ENCODE measurements around the gene SMAD2. TPM values are rescaled to one million over a fixed set of nuclear protein-coding genes. Genes with fewer than 3 reads are reported as not detected.
A peak's percentile ranks its signal among the peaks of the same experiment; 100 is the strongest.

Gene SMAD2
- total RNA-seq (2021; fragmentation: NEBNext Ultra II Directional; extraction: Animal tissue kit (Norgen Biotek cat#: 25700)) = 124 and 132 TPM in 2 replicates
- polyA plus RNA-seq (2011; rRNA removed) = 24.7 and 28.4 TPM in 2 replicates
- polyA plus RNA-seq (2011; cell fraction: cytosol; rRNA removed) = 34.3 TPM
- polyA plus RNA-seq (2011; cell fraction: nucleus; rRNA removed) = 28.6 TPM
- 47.1 to 77.4 TPM (median 56.0 TPM) in 4 replicates for polyA plus RNA-seq (2012, experiment 1 of 2)
- 7.3 TPM for polyA plus RNA-seq (2012, experiment 2 of 2)
- polyA plus RNA-seq (2013, experiment 1 of 2) = 38.2 TPM
- 38.2 TPM for polyA plus RNA-seq (2013, experiment 2 of 2)
- 126 and 210 TPM in 2 replicates for polyA minus RNA-seq (2011; rRNA and poly(A)+ RNA removed)
- polyA minus RNA-seq (2011; cell fraction: cytosol; rRNA and poly(A)+ RNA removed) = 69.9 TPM
- polyA minus RNA-seq (2011; cell fraction: nucleus; rRNA and poly(A)+ RNA removed) = 143 TPM
- long read RNA-seq, experiment 1, full-length matches to known transcripts = 5 of 54 reads
- long read RNA-seq, experiment 1, partial matches to known transcripts = 26 of 54 reads
- long read RNA-seq, experiment 1, other reads (novel, unspliced or antisense) = 23 of 54 reads
- long read RNA-seq, experiment 2, full-length matches to known transcripts = 1 of 23 reads
- long read RNA-seq, experiment 2, partial matches to known transcripts = 12 of 23 reads
- long read RNA-seq, experiment 2, other reads (novel, unspliced or antisense) = 10 of 23 reads

DNA sequence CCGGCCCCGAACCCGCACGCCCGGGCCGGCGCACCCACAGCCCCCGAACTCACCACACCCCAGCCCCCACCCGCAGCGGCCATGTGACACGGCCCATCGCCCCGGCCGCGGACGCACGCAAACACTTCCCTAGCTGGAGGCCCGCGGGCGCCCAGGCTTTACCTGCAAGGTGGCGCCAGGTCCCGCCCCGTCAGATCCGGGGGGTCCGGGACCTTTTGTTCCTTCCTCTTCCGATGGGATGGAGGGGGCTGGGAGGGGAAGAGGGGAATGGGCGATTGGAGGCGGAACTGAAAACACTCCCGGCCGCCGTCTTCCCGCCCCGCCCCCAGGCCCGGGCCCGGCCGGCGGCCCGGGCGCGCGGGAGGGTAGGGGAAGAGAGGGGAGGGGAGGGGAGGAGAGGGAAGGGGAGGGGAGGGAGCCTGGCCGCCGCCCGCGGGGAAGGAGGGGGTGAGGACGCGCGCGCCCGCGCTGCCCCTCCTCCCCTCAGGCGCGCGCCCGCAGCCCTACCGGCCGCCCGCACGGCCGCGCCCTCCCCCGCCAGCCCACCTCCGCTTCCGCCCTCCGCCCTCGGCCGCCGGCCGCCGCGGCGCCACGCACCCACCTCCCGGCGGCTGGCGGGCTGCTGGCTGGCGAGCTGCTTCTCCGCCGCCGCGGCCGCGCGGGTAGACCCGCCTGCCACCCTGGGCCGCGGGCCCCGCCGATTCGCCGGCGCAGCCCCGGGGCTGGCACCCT lies at the start of gene SMAD2:
Gene SMAD2 (minus strand): TSS at position 461 of the 732 bp plus-strand sequence. CDS start 33,903 bp downstream, outside the sequence.
- no peak within 1 kb of the TSS for H2AFZ ChIP-seq (ENCODE audit: low read length)
- H3K14ac ChIP-seq (ENCODE audit: insufficient read length) = no peak within 1 kb of the TSS
- FAIRE-seq (no peak), DNase-seq (ENCODE audit: low read depth in 1 of 2, low spot score in 2 of 2) (peak; percentile 77 to 91)
- peak within 1 kb of the TSS; percentile 3 for H2BK120ac ChIP-seq (replicated peaks; ENCODE audit: low read depth, low read length)
- CTCF ChIA-PET (ENCODE audit: partially characterized antibody) = interaction anchor here (0.6 to 1.3 kb wide), 7 partner anchors 12 to 153 kb away, joined by 3 to 6 read pairs (median 3); no protein-coding TSS in a partner anchor
- H4K5ac ChIP-seq (ENCODE audit: insufficient read length, low read depth, low read length) = peak within 1 kb of the TSS; percentile 98
- H3K18ac ChIP-seq (ENCODE audit: extremely low read depth, low read length) = peak within 1 kb of the TSS; percentile 98
- no peaks in the 10 kb centered on the region; the same call in 1 of the 2 replicates for H3K79me1 ChIP-seq (ENCODE audit: low read depth, low read length)
- H2BK12ac ChIP-seq (ENCODE audit: low read depth, low read length) = peak within 1 kb of the TSS; percentile 55
- POLR2A ChIA-PET (ENCODE audit: partially characterized antibody) = interaction anchor here (0.6 to 2.3 kb wide), 25 partner anchors 10 to 608 kb away, joined by 3 to 18 read pairs (median 3); partner anchors contain the start of gene CTIF
- peaks cover 8 to 12% of the 10 kb centered on the region in 2 experiments for H4K20me1 ChIP-seq (replicated peaks in 1 of 2; ENCODE audit: control insufficient read depth in 1 of 2, insufficient read depth in 2 of 2, low read length in 2 of 2)
- H3K4me2 ChIP-seq (ENCODE audit: insufficient read depth in 1 of 2, low read depth in 2 of 2, low read length in 2 of 2) = peak within 1 kb of the TSS; percentile 71 to 75
- no peaks in the 10 kb centered on the region for H3K9me3 ChIP-seq (ENCODE audit: insufficient read depth in 2 of 2, low read depth in 1 of 2, low read length in 1 of 2)
- peak within 1 kb of the TSS; percentile 90 to 96 (median 93) for H3K4me3 ChIP-seq (ENCODE audit: extremely low read depth in 1 of 4, insufficient read depth in 2 of 4, low read depth in 3 of 4, low read length in 4 of 4)
- H3K27ac ChIP-seq (ENCODE audit: low read depth, low read length) = peak within 1 kb of the TSS; percentile 96
- peak within 1 kb of the TSS; percentile 85 to 94 (median 89) for H3K9ac ChIP-seq (replicated peaks in 1 of 4; ENCODE audit: extremely low read depth in 1 of 4, low read depth in 3 of 4, low read length in 3 of 4)
- no peak within 1 kb of the TSS for H2AK5ac ChIP-seq (ENCODE audit: low read depth, low read length)
- H4K91ac ChIP-seq (replicated peaks; ENCODE audit: insufficient read length, low read length) = peak within 1 kb of the TSS; percentile 100
- H3K36me3 ChIP-seq (ENCODE audit: control insufficient read depth in 2 of 4, insufficient read depth in 4 of 4, low read length in 3 of 4) = no peaks in the 10 kb centered on the region
- no peaks in the 10 kb centered on the region for H3K27me3 ChIP-seq (replicated peaks in 1 of 4; ENCODE audit: control insufficient read depth in 3 of 4, extremely low read depth in 1 of 4, insufficient read depth in 3 of 4, low read length in 3 of 4)
- peaks cover 2% of the 10 kb centered on the region; the same call in 1 of the 2 replicates for H3K23me2 ChIP-seq (ENCODE audit: low read depth, low read length)
- H2BK15ac ChIP-seq (ENCODE audit: low read length) = peak within 1 kb of the TSS; percentile 97; the same call in 1 of the 2 replicates
- H3K23ac ChIP-seq (ENCODE audit: insufficient read length) = no peak within 1 kb of the TSS
- peak within 1 kb of the TSS; percentile 97 for H2BK5ac ChIP-seq (ENCODE audit: low read depth, low read length)
- peaks cover 24 to 45% of the 10 kb centered on the region in 2 experiments for H3K79me2 ChIP-seq (ENCODE audit: control insufficient read depth in 1 of 2, insufficient read depth in 2 of 2, low read length in 2 of 2)
- peaks cover 4 to 22% (median 17%) of the 10 kb centered on the region in 4 experiments; a peak in 6 of 7 replicates for H3K4me1 ChIP-seq (replicated peaks in 1 of 4; ENCODE audit: control insufficient read depth in 3 of 4, insufficient read depth in 4 of 4, low read length in 3 of 4)
- peak within 1 kb of the TSS; percentile 93 for H3K56ac ChIP-seq (replicated peaks; ENCODE audit: insufficient read length, low read depth, low read length)
- no peak within 1 kb of the TSS for H2BK20ac ChIP-seq (ENCODE audit: low read length)
- H4K8ac ChIP-seq (ENCODE audit: extremely low read depth, insufficient read depth, low read length) = peak within 1 kb of the TSS; percentile 99
- 1% methylated on average over 25 of the region's 93 CpGs; no CpG with 5 or more reads in 1 of the 2 experiments for WGBS, 2 experiments (ENCODE audit: extremely low coverage in 1 of 2, insufficient coverage in 1 of 2, insufficient read length in 1 of 2, insufficient replicate concordance in 2 of 2, low coverage in 1 of 2, low lambda C conversion rate in 2 of 2, missing lambda C conversion rate in 1 of 2)
- peak within 1 kb of the TSS; percentile 93 for H3K4ac ChIP-seq (replicated peaks; ENCODE audit: insufficient read length, low read depth, low read length)
- TF ChIP-seq ASH2L (IDR thresholded peaks at IDR 0.05; ENCODE audit: low read length) (peak; percentile 81), EGR1 (IDR thresholded peaks at IDR 0.05; ENCODE audit: borderline replicate concordance, low read depth, low read length) (peak; percentile 4; the same call in 1 of the 2 replicates), TAF7 (optimal IDR thresholded peaks at IDR 0.05; ENCODE audit: borderline replicate concordance, low read depth, low read length) (peak; percentile 12), SP2 (IDR thresholded peaks at IDR 0.05; ENCODE audit: low read length) (no peak), RBBP5 (IDR thresholded peaks at IDR 0.05; ENCODE audit: borderline replicate concordance, low read depth, low read length) (peak; percentile 58; the same call in 1 of the 2 replicates), TCF12 (IDR thresholded peaks at IDR 0.05; ENCODE audit: low read depth, low read length) (0 out of 2 replicates have a peak, but pooled peaks have one; percentile 3)
- TF ChIP-seq, protein P1, sequence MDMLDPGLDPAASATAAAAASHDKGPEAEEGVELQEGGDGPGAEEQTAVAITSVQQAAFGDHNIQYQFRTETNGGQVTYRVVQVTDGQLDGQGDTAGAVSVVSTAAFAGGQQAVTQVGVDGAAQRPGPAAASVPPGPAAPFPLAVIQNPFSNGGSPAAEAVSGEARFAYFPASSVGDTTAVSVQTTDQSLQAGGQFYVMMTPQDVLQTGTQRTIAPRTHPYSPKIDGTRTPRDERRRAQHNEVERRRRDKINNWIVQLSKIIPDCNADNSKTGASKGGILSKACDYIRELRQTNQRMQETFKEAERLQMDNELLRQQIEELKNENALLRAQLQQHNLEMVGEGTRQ (IDR thresholded peaks at IDR 0.05; ENCODE audit: low read length) = peak; percentile 49
